A673 (cell line): ENCODE data around the gene COPRS.

Source experiments
- EZH2 ChIP-seq: fragments of 200-600 bp; sonication (generic); IDR thresholded peaks from 2 replicates; pipeline ENCODE4 v1.6.1; 2017; ENCODE audit warnings: borderline replicate concordance, low read depth, mild to moderate bottlenecking, mixed read lengths, antibody characterized with exemption, low read length; ENCODE audit not compliant: poor library complexity, severe bottlenecking
- TF ChIP-seq, protein P1 (sequence below): fragments of 300-800, 200-600 bp; sonication (generic); conservative IDR thresholded peaks from 2 replicates; pipeline ENCODE4 v1.5.1; 2017; ENCODE audit warnings: low read depth, mild to moderate bottlenecking, antibody characterized with exemption, low read length, moderate library complexity, mixed read lengths

- TF ChIP-seq, protein P1, sequence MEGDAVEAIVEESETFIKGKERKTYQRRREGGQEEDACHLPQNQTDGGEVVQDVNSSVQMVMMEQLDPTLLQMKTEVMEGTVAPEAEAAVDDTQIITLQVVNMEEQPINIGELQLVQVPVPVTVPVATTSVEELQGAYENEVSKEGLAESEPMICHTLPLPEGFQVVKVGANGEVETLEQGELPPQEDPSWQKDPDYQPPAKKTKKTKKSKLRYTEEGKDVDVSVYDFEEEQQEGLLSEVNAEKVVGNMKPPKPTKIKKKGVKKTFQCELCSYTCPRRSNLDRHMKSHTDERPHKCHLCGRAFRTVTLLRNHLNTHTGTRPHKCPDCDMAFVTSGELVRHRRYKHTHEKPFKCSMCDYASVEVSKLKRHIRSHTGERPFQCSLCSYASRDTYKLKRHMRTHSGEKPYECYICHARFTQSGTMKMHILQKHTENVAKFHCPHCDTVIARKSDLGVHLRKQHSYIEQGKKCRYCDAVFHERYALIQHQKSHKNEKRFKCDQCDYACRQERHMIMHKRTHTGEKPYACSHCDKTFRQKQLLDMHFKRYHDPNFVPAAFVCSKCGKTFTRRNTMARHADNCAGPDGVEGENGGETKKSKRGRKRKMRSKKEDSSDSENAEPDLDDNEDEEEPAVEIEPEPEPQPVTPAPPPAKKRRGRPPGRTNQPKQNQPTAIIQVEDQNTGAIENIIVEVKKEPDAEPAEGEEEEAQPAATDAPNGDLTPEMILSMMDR, result no peak
- TF ChIP-seq EZH2, result no peak
These were observed 29.1 kb upstream of the COPRS start for GRCh38 chr17:31888124-31888523.
